Esophagus squamous epithelium (tissue), 5 donors: ENCODE results near the gene COL15A1. TPM values are rescaled to one million over a fixed set of nuclear protein-coding genes. Genes with fewer than 3 reads are reported as not detected.
A peak's percentile ranks its signal among the peaks of the same experiment; 100 is the strongest.

Source experiments
- DNase-seq: peaks from one replicate; lab custom pipeline; 2025; lab: John Stamatoyannopoulos, UW
- H3K27ac ChIP-seq, 4 donors: fragments of 200-600 bp; sonication (generic); one replicate each; pipeline ENCODE4 v1.5.1; 2016 to 2019; ENCODE audit warnings: mild to moderate bottlenecking in 1 of 4
- H3K27me3 ChIP-seq, 4 donors: fragments of 200-600 bp; sonication (generic); 1 replicate in 3 of 4; 2 replicates in 1 of 4; pipeline versions ENCODE4 v1.5.1 to v1.6.0; 2017 to 2021; ENCODE audit warnings: antibody characterized with exemption in 1 of 4
- H3K36me3 ChIP-seq, 3 donors: fragments of 200-600 bp; sonication (generic); one replicate each; pipeline ENCODE4 v1.5.1; 2016 to 2019
- H3K4me1 ChIP-seq, 3 donors: fragments of 200-600 bp; sonication (generic); one replicate each; pipeline ENCODE4 v1.5.1; 2017 to 2019
- H3K4me3 ChIP-seq, 4 donors: fragments of 200-600 bp; sonication (generic); 1 replicate in 3 of 4; 2 replicates in 1 of 4; pipeline ENCODE4 v1.5.1; 2016 to 2019; ENCODE audit warnings: mild to moderate bottlenecking in 2 of 4, moderate library complexity in 1 of 4
- H3K9me3 ChIP-seq, 3 donors: fragments of 200-600 bp; sonication (generic); one replicate each; pipeline ENCODE4 v1.5.1; 2016 to 2019
- CTCF ChIP-seq, 6 experiments: fragments of 450-650 bp in 4 of 6; fragments of 200-600 bp in 2 of 6; sonication (generic) in 2 of 6; IDR thresholded peaks; one replicate each; pipeline ENCODE4 v1.5.1; 2016 to 2019; ENCODE audit warnings: antibody characterized with exemption in 6 of 6, mild to moderate bottlenecking in 4 of 6, moderate library complexity in 4 of 6
- POLR2A ChIP-seq, 4 donors: fragments of 450-650 bp; IDR thresholded peaks; one replicate each; pipeline ENCODE4 v1.6.1; 2017; ENCODE audit warnings: antibody characterized with exemption in 4 of 4, mild to moderate bottlenecking in 4 of 4, moderate library complexity in 3 of 4
- WGBS, 2 donors: methylation state at CpG; one replicate each; pipeline ENCODE4 v1.1.5; 2018; 5-methylcytosine and 5-hydroxymethylcytosine counted together
- intact Hi-C: fragments of 100-400 bp; cut with DNase I; formaldehyde crosslinking; loops from one replicate; pipeline ENCODE4 v1.15.0; 2022
- total RNA-seq, 4 donors: library from RNA; depleted of rRNA; stranded (reverse); fragments of >200 nt; gene quantifications; one replicate each; pipeline ENCODE4 v1.1.0, GENCODE V29; 2016
- donor health status: DM: yes; HTN: yes; CAD: no.

COL15A1 gene
- total RNA-seq, 4 donors from 2014 or later = 3.4 to 33.2 (median 9.7) TPM

GRCh38 chr9:99085949-99086948 lies 142.5 kb downstream of the COL15A1 start:
- intact Hi-C loops = no loop called here
- Histone ChIP-seq H3K27ac (peak overlapping the region in 3 of 4 donors; percentile 36 to 53 (median 46)), H3K9me3 (peaks cover 0 to 8% (median 0%) of the 10 kb centered on the region in 3 donors), H3K27me3 (no peaks in the 10 kb centered on the region), H3K4me1 (peaks cover 0 to 7% (median 3%) of the 10 kb centered on the region in 3 donors), H3K4me3 (no peak overlapping the region), H3K36me3 (no peaks in the 10 kb centered on the region)
- no peak for DNase-seq
- 58 to 61% methylated on average over 11 of the region's 12 CpGs for WGBS, 2 donors
- TF ChIP-seq CTCF (IDR thresholded peaks at IDR 0.05) (no peak), POLR2A (IDR thresholded peaks at IDR 0.05) (no peak)

GRCh38 chr9:99087462-99087861 lies 143.8 kb downstream of the COL15A1 start:
- intact Hi-C loops = no loop called here
- DNase-seq = no peak
- H3K4me3 ChIP-seq = no peak overlapping the region
- peaks cover 0 to 8% (median 0%) of the 10 kb centered on the region in 3 donors for H3K9me3 ChIP-seq
- 76 to 85% methylated on average over 3 of the region's 3 CpGs for WGBS, 2 donors
- H3K27ac ChIP-seq = no peak overlapping the region
- no peaks in the 10 kb centered on the region for H3K36me3 ChIP-seq
- H3K27me3 ChIP-seq = no peaks in the 10 kb centered on the region
- TF ChIP-seq CTCF (IDR thresholded peaks at IDR 0.05) = no peak
- TF ChIP-seq POLR2A (IDR thresholded peaks at IDR 0.05) = no peak
- peaks cover 0 to 7% (median 3%) of the 10 kb centered on the region in 3 donors for H3K4me1 ChIP-seq

- intact Hi-C loops = no loop called here
Measured at GRCh38 chr9:99090336-99091130, 146.8 kb downstream of the COL15A1 start.

GRCh38 chr9:99092643-99093491 lies 149.2 kb downstream of the COL15A1 start:
- WGBS, 2 donors = 65 to 82% methylated on average over 5 to 6 of the region's 6 CpGs
- Histone ChIP-seq H3K27me3 (no peaks in the 10 kb centered on the region), H3K4me1 (no peaks in the 10 kb centered on the region), H3K36me3 (no peaks in the 10 kb centered on the region), H3K27ac (no peak overlapping the region), H3K9me3 (peaks cover 0 to 8% (median 0%) of the 10 kb centered on the region in 3 donors), H3K4me3 (no peak overlapping the region)
- intact Hi-C loops = no loop called here
- TF ChIP-seq POLR2A (IDR thresholded peaks at IDR 0.05) = no peak
- TF ChIP-seq CTCF (IDR thresholded peaks at IDR 0.05) = no peak
- no peak for DNase-seq

More at GRCh38 chr9:99090336-99091130, 146.8 kb downstream of the COL15A1 start:
- Histone ChIP-seq H3K9me3 (peaks cover 0 to 8% (median 0%) of the 10 kb centered on the region in 3 donors), H3K27ac (no peak overlapping the region), H3K4me1 (peaks cover 0 to 7% (median 3%) of the 10 kb centered on the region in 3 donors), H3K36me3 (no peaks in the 10 kb centered on the region), H3K4me3 (no peak overlapping the region), H3K27me3 (no peaks in the 10 kb centered on the region)
- no peak for DNase-seq
- WGBS, 2 donors = 92 to 93% methylated on average over 3 to 5 of the region's 5 CpGs
- TF ChIP-seq CTCF (IDR thresholded peaks at IDR 0.05) (no peak), POLR2A (IDR thresholded peaks at IDR 0.05) (no peak)
